Bronchial epithelial cell (primary cell): ENCODE results near the gene COL3A1. TPM values are rescaled to one million over a fixed set of nuclear protein-coding genes. Genes with fewer than 3 reads are reported as not detected.

ENCODE experiments used
- DNase-seq: peaks from one replicate; pipeline ENCODE4 v3.0.0-alpha.2; 2010; ENCODE audit warnings: low read depth
- FAIRE-seq: peaks from 2 replicates; lab custom pipeline; 2011; peaks lifted over from hg19 to GRCh38; lab: Jason Lieb, UNC
- H3K27me3 ChIP-seq: 2 replicates; pipeline ENCODE4 v1.5.1; 2011; ENCODE audit warnings: low read length; ENCODE audit not compliant: control insufficient read depth, insufficient read depth
- H3K36me3 ChIP-seq: 2 replicates; pipeline ENCODE4 v1.5.1; 2011; ENCODE audit warnings: low read length; ENCODE audit not compliant: control insufficient read depth, insufficient read depth
- H3K4me3 ChIP-seq: 2 replicates; pipeline ENCODE4 v1.5.1; 2011; ENCODE audit warnings: mild to moderate bottlenecking, low read depth, low read length, control low read depth
- total RNA-seq: library from RNA; depleted of rRNA; stranded (reverse); fragments of >200 nt; gene quantifications from 2 replicates; pipeline ENCODE4 v1.2.1, GENCODE V29; 2014
- TF ChIP-seq, protein P1 (sequence below): IDR thresholded peaks from 2 replicates; pipeline ENCODE4 v1.5.1; 2011; ENCODE audit warnings: mild to moderate bottlenecking, moderate library complexity, low read length, control low read depth, inconsistent platforms; ENCODE audit not compliant: insufficient read depth, severe bottlenecking

The COL3A1 gene
- total RNA-seq, 1 donor from 2014 or later = 43.4 TPM

DNA sequence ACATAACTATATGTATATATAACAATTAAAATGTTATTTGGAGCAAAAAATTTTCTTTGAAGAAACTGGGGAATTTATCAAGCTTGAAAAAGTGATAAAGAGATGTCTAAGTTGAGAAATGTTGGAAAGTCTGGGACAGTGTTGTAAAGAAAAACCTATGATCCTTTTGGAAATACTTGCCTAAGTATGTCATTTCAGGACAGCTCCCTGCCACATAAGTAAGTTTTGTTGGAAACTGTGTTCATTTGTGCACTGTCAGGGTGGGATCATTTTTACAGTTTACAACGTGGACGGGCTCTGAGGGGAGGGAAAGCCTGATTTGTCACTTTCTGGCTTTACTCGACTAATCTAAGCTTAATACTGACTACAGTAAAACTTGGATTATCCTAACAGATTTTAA is 10.4 kb upstream of the COL3A1 start:
- Histone ChIP-seq H3K4me3 (no peak overlapping the region), H3K36me3 (no peaks in the 10 kb centered on the region), H3K27me3 (no peaks in the 10 kb centered on the region)
- DNase-seq (no peak), FAIRE-seq (no peak)
- TF ChIP-seq, protein P1, sequence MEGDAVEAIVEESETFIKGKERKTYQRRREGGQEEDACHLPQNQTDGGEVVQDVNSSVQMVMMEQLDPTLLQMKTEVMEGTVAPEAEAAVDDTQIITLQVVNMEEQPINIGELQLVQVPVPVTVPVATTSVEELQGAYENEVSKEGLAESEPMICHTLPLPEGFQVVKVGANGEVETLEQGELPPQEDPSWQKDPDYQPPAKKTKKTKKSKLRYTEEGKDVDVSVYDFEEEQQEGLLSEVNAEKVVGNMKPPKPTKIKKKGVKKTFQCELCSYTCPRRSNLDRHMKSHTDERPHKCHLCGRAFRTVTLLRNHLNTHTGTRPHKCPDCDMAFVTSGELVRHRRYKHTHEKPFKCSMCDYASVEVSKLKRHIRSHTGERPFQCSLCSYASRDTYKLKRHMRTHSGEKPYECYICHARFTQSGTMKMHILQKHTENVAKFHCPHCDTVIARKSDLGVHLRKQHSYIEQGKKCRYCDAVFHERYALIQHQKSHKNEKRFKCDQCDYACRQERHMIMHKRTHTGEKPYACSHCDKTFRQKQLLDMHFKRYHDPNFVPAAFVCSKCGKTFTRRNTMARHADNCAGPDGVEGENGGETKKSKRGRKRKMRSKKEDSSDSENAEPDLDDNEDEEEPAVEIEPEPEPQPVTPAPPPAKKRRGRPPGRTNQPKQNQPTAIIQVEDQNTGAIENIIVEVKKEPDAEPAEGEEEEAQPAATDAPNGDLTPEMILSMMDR = no peak

- Histone ChIP-seq H3K27me3 (no peaks in the 10 kb centered on the region), H3K36me3 (no peaks in the 10 kb centered on the region), H3K4me3 (no peak overlapping the region)
- DNase-seq (no peak), FAIRE-seq (no peak)
- TF ChIP-seq, protein P1 = no peak
These were observed 9.1 kb upstream of the COL3A1 start for GRCh38 chr2:188964976-188965546.

DNA sequence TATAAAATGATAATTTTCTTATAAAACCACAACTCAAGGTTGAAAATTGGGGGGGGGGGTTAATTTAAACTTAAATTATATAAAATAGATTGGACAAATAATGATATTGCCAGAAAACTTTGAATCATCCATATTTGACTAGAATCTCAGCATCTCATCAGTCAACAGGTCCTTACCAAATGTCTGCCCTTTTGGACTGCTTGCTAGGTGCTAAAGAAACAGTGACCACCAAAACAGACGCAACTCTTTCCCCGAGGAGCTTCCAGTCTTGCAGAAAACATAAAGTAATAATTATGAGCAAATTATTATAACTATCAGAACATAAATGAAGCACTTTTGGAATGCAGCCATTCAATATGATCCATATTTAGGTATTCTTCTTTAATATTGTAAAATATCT is 8.6 kb upstream of the COL3A1 start:
- DNase-seq = no peak
- Histone ChIP-seq H3K36me3 (no peaks in the 10 kb centered on the region), H3K27me3 (no peaks in the 10 kb centered on the region), H3K4me3 (no peak overlapping the region)
- FAIRE-seq = no peak
- TF ChIP-seq, protein P1 = no peak

GRCh38 chr2:188966079-188966571 is 8.0 kb upstream of the COL3A1 start:
- FAIRE-seq (no peak), DNase-seq (no peak)
- TF ChIP-seq, protein P1 = no peak
- no peaks in the 10 kb centered on the region for H3K36me3 ChIP-seq
- no peak overlapping the region for H3K4me3 ChIP-seq
- no peaks in the 10 kb centered on the region for H3K27me3 ChIP-seq

DNA sequence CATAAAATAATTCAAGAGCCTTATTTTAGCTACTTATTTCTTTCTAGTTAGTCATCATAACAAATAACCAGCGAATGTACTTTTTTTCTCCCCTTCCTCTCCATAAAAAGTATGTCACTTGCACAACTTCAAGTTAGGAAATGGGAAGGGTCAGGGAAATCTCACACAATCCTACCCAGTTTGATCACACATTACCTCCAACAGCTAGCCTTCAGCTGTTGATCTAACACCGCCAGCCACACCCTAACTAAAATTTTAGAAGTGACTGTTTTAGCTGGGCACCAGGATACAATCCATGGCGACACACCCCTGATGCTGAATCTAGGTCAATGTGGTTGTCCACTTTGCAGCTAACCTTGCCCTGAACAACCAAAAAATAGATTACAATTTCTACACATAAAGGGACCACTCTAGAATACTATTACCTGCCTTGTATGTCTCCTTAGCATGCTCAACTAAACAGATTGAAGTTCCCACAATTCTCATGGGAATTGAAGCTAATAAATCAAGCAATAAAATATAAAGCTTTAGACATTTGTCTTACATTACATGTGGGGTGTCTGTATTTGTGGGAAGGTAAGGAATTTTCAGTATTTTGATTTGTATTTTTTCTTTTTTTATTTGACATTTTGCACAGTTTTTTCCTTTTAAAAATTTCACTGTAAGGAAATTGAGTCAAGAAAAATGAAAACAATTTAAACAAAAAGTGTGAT is 7.3 kb upstream of the COL3A1 start:
- DNase-seq = no peak
- H3K27me3 ChIP-seq = no peaks in the 10 kb centered on the region
- no peak overlapping the region for H3K4me3 ChIP-seq
- H3K36me3 ChIP-seq = no peaks in the 10 kb centered on the region
- TF ChIP-seq, protein P1 = no peak
- FAIRE-seq = no peak
